HEK293T (cell line): Measurements from ENCODE around the gene CRCP.

Experiments
- ELF4 ChIP-seq: fragments of 450-650 bp; IDR thresholded peaks from 2 replicates; pipeline ENCODE4 v1.6.1; 2017; ENCODE audit warnings: antibody characterized with exemption
- FOXK2 ChIP-seq: fragments of 450-650 bp; IDR thresholded peaks from 2 replicates; pipeline ENCODE4 v1.6.1; 2016; ENCODE audit warnings: mild to moderate bottlenecking

DNA sequence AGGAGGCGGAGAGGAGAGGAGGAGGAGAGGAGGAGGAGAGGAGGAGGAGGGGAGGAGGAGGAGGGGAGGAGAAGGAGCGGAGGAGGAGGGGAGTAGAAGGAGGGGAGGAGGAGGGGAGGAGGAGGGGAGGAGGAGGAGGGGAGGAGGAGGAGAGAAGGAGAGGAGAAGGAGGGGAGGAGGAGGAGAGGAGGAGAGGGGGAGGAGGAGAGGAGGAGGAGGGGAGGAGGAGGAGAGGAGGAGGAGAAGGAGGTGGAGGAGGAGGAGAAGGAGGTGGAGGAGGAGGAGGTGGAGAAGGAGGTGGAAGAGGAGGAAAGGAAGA lies 15.5 kb upstream of the CRCP start:
- TF ChIP-seq ELF4 (no peak), FOXK2 (no peak)
